ENCODE data around the gene MRAS. TPM values are rescaled to one million over a fixed set of nuclear protein-coding genes. Genes with fewer than 3 reads are reported as not detected.

The MRAS gene
- total and polyA plus RNA-seq, 3 donors from 2014 or later, result 21.7 to 35.7 (median 27.6) TPM

DNA sequence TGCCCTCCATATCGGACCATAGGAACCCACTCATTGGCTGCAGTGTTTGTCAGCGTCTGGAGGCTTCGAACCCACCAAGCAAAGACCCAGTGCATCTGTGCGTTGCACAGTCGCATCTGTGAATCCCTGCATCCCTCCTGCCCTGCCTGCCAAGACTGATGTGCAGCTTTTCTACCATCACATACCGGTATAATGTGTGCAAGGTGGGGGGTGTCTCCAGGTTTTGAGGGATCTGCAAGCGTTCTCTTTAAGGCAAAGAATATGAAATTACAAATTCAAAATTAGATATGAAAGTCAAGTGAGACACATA, 18.4 kb upstream of the MRAS start:
- intact Hi-C loops (cut with DNase I; ENCODE audit: low total_unique reads), result no loop called here
- H3K27ac ChIP-seq, result no peak overlapping the region
- H3K4me3 ChIP-seq, result peak overlapping the region; percentile 65
- no peaks in the 10 kb centered on the region for H3K4me1 ChIP-seq
- no peak for TF ChIP-seq POLR2A (IDR thresholded peaks at IDR 0.05)
- TF ChIP-seq, protein P1, sequence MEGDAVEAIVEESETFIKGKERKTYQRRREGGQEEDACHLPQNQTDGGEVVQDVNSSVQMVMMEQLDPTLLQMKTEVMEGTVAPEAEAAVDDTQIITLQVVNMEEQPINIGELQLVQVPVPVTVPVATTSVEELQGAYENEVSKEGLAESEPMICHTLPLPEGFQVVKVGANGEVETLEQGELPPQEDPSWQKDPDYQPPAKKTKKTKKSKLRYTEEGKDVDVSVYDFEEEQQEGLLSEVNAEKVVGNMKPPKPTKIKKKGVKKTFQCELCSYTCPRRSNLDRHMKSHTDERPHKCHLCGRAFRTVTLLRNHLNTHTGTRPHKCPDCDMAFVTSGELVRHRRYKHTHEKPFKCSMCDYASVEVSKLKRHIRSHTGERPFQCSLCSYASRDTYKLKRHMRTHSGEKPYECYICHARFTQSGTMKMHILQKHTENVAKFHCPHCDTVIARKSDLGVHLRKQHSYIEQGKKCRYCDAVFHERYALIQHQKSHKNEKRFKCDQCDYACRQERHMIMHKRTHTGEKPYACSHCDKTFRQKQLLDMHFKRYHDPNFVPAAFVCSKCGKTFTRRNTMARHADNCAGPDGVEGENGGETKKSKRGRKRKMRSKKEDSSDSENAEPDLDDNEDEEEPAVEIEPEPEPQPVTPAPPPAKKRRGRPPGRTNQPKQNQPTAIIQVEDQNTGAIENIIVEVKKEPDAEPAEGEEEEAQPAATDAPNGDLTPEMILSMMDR (IDR thresholded peaks at IDR 0.05), result no peak
- no peaks in the 10 kb centered on the region for H3K9me3 ChIP-seq
- no peaks in the 10 kb centered on the region for H3K27me3 ChIP-seq
- WGBS, 2 donors, result 11 to 31% methylated on average over 3 to 7 of the region's 7 CpGs
- no peak for DNase-seq
- H3K36me3 ChIP-seq (ENCODE audit: low read depth, missing control alignments), result no peaks in the 10 kb centered on the region

DNA sequence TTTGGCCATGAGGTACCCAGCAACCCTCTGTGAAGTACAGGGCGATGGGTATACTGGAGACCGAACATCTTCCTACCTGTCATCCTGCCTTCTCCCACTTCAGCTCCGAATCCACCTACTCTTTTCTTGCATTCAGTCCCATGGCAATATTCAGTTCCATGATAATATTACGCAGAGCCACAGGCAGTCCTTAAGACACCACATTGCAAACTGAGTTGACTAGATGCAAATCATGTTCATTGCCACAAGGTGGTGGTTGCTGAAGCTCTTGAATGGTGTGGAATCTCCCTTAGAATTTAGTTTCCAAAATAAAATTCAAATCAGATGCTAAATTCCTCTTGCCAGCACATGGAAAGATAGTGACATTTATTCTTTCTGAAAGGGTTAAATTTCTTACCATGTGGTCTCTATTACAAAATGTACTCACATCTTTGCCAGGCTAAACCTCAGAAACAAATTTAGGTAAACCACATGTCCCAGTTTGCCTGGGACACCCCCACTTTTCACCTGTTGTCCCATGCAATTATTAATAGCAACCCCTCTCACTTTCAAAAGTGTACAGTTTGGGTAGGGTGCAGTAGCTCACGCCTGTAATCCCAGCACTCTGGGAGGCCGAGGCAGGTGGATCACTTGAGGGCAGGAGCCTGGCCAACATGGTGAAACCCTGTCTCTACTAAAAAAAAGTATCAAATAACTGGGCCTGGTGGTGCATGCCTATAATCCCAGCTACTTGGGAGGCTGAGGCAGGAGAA, 17.1 kb upstream of the MRAS start:
- Histone ChIP-seq H3K4me1 (no peaks in the 10 kb centered on the region), H3K4me3 (no peak overlapping the region), H3K9me3 (no peaks in the 10 kb centered on the region), H3K27me3 (no peaks in the 10 kb centered on the region), H3K36me3 (ENCODE audit: low read depth, missing control alignments) (no peaks in the 10 kb centered on the region), H3K27ac (no peak overlapping the region)
- 90 to 93% methylated on average over 6 of the region's 6 CpGs for WGBS, 2 donors
- intact Hi-C loops (cut with DNase I; ENCODE audit: low total_unique reads), result no loop called here
- TF ChIP-seq, protein P1 (IDR thresholded peaks at IDR 0.05), result peak in 1 of 3 experiments; percentile 20
- TF ChIP-seq POLR2A (IDR thresholded peaks at IDR 0.05), result no peak
- no peak for DNase-seq

DNA sequence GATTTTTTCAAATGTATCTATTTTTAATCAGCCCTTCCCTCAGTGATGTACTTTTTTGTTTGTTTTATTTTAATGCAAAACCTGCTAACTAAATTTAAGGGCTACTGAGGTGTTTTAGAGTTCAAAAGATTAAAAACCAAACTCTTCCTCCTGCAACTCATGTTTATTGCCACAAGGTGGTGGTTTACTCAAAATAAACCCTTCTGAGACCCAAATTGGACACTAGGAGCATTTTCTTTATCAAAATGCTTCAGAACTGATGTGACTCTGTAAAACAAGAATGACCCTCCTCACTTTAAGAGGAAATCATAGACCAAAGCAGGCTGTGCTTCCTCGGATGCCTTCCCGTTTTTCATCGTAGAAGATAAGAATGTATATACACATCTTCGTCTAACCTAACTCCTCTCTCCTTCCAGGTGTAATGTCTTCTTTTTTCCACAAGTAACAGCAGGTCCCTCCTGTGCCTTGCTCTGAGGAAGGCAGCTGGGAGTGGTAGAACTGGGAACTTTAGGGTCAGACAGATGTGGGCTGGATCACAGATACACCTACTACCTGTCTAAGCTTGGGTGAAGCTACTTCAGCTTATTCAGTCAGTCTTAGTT, 15.8 kb upstream of the MRAS start:
- no peak for TF ChIP-seq POLR2A (IDR thresholded peaks at IDR 0.05)
- TF ChIP-seq, protein P1 (IDR thresholded peaks at IDR 0.05), result peak; percentile 52 to 62 (median 59)
- WGBS, 2 donors, result 31 to 42% methylated on average over 4 of the region's 4 CpGs
- Histone ChIP-seq H3K27me3 (no peaks in the 10 kb centered on the region), H3K36me3 (ENCODE audit: low read depth, missing control alignments) (no peaks in the 10 kb centered on the region), H3K9me3 (no peaks in the 10 kb centered on the region), H3K27ac (no peak overlapping the region), H3K4me1 (no peaks in the 10 kb centered on the region), H3K4me3 (no peak overlapping the region)
- no peak for DNase-seq
- intact Hi-C loops (cut with DNase I; ENCODE audit: low total_unique reads), result no loop called here

DNA sequence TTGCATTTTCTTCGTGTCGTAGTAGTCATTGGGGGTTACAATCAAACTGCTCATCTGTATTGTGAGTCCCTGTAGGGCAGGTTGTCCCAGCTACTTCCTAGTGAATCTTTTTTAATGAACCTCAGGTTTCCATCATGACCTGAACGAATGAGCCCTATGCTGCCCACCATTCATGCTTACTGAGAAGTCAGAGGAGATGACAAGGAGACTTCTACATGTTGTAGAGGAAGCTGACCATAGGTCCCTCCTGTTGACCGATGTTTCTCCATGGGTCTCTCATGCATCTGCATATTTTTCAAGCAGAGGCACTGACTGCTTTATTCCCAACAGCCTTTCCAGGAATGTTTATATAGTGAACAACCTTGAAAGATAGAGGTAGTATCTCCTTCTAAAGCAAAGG, 13.8 kb upstream of the MRAS start:
- H3K9me3 ChIP-seq, result no peaks in the 10 kb centered on the region
- no peaks in the 10 kb centered on the region for H3K36me3 ChIP-seq (ENCODE audit: low read depth, missing control alignments)
- 71 to 74% methylated on average over 4 of the region's 4 CpGs for WGBS, 2 donors
- H3K4me1 ChIP-seq, result peaks cover 12% of the 10 kb centered on the region
- intact Hi-C loops (cut with DNase I; ENCODE audit: low total_unique reads), result no loop called here
- no peaks in the 10 kb centered on the region for H3K27me3 ChIP-seq
- TF ChIP-seq, protein P1 (IDR thresholded peaks at IDR 0.05), result no peak
- no peak for TF ChIP-seq POLR2A (IDR thresholded peaks at IDR 0.05)
- H3K4me3 ChIP-seq, result no peak overlapping the region
- no peak overlapping the region for H3K27ac ChIP-seq
- no peak for DNase-seq

Data from testis (tissue), 3 donors.